Kidney tubule cell (primary cell): ENCODE results near the gene MXRA7.
A peak's percentile ranks its signal among the peaks of the same experiment; 100 is the strongest.
"Not testable (repeated sequence)": the region's sequence is repeated elsewhere in the genome, so short reads cannot be mapped to it uniquely, and the experiment has no call there.

Source experiments
- DNase-seq: peaks from one replicate; pipeline ENCODE4 v3.0.0-alpha.2; 2018; ENCODE audit warnings: low spot score

MXRA7 gene

DNA sequence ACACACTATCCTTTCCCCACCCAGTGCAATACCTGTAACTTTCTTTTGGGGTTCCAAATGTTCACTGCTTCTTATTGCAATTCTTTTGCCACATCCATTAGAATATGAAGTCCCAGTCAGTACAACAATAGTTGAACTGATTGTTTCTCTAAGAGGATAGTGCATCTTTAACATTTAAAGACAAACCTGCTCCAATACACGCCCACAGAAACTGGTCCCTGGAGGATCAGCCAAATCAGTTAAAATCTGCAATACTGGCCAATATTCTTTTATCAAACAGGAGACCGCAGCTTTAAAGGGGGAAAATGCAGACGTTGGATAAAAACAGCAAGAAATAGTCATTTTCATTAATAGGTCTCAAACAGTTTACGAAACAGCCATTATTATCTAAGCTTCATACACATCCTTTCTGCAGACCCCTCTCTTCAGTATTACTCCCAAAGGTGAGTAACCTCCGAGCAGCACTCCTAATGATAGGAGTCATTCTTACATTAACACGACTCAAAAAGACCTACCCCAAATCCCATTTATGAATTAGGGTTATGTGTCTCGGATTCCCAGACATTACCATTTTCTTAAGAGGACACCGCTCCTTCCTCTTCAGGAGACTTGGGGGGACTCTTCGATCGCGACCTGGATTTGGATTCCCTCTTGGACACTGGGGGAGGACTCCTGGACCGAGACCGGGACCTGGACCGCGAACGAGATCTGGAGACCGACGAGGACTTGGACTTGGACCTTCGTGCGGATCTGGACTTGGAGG lies 25.0 kb upstream of the MXRA7 start:
- DNase-seq: peak; percentile 20

DNA sequence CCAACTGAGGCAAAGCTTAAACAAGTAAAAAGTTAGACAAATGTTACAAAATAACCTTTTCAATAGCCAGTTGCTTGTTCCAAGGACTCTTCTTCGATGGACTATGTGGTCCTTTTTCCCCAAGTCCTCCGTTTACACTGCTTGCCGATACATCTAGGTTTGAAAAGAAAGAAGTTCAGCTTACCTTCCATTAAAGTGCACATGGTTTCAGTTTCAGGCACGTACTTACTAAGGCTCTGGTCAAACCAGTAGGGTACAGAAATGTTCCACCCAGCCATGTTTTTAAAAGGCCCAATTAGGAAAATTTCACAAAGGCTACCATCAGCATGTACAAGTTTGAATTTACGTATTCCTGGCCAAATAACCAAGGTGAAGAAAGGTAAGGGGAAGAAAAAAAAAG lies 24.2 kb upstream of the MXRA7 start:
- DNase-seq: peak; percentile 43

DNA sequence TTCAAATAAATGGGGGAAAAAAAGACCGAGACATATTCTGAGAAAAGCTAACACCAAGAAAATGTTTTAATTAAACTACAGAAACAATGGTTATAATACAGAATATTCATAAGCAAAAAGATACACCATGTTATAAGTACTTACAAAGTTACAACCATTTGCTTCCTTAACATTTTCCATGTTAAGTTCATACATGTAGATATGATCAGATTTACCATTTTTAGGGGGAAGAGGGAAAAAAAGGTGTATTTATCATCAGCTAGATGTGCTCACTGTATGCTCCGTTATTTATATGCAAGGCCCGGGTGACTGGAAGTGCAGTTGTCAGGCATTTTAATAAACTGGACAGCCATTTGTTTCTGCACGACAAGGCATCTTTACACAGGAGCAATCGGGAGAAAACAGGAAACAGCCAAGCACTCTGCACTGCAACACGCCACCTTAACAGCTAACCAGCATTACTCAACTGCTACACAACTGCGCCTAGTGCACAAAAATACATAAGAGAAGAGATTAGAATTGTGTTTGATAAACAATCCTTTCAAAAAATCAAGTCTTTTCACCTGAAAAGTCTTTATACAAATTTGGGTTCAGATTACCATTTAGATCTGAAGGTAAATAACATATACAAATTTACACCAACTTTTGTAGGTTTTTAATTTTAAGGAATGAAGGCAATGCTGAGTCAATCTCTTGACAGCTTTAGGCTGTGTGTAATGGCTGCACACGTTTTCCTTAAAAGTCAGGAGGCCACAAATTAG lies 23.5 kb upstream of the MXRA7 start:
- peak; percentile 37 for DNase-seq

GRCh38 chr17:76733618-76733957 lies 22.8 kb upstream of the MXRA7 start:
- no peak for DNase-seq

DNA sequence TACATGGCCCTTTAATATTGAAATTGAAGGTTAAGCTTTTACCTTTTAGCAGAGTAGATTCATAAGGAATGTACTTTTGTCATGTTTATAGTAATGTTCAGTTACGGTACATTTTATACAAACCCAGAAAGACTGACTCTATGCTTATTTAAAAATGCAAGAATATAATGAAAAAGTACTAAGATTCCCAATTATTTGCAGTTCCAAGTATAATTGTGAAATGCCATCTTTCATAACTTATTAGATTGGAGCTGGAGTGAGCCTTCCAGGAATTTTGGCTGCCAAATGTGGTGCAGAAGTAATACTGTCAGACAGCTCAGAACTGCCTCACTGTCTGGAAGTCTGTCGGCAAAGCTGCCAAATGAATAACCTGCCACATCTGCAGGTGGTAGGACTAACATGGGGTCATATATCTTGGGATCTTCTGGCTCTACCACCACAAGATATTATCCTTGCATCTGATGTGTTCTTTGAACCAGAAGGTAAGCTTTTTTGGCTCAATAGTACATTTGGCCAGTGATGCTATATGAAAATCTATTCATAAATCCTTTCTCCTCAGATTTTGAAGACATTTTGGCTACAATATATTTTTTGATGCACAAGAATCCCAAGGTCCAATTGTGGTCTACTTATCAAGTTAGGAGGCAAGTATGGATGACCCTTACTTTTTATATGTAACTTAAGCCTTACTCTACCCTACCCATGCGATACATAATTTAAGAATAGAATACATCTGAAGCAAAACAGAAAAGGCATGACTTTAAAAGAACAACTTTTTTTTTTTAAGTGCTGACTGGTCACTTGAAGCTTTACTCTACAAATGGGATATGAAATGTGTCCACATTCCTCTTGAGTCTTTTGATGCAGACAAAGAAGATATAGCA lies 22.2 kb upstream of the MXRA7 start:
- peak; percentile 19 for DNase-seq

- DNase-seq: not testable (repeated sequence)
These were observed 21.3 kb upstream of the MXRA7 start for GRCh38 chr17:76731800-76732733.

- peak; percentile 72 for DNase-seq
These were observed 17.1 kb upstream of the MXRA7 start for GRCh38 chr17:76727745-76728456.

GRCh38 chr17:76726776-76727718 lies 16.3 kb upstream of the MXRA7 start, which contains the start of gene METTL23:
METTL23 (plus strand) TSS chr17:76726839; CDS start chr17:76729711, 2,872 bp downstream.
- DNase-seq: peak; percentile 80

DNA sequence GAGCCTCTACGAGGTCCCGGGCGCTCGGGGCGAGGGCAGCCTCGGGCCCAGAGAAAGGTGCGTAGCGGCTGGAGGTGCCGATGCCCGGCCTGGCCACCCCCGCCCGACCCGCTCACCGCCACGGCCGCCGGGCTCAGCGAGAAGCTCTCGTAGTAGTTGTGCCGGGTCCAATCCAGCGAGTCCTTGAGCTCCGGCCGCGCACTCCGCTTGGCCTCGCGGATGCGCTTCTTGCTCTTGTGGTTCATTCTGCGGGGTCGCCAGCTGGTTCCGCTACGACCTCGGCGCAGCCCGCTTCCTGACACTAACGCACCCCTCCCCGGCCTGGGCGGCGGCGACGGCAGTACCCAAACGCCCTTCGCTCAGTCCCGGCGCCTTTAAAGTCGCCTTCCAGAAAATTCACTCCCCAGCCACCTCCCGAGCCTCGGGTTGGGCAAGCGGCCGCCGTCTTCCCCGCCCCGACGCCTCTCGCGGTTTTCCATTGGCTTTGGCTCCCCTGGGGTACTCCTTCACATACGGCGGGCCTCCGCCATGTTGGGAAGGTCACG lies 15.5 kb upstream of the MXRA7 start, which contains the start of gene JMJD6:
Gene JMJD6, minus strand, starts transcription at position 376 of the 545 bp plus-strand sequence. Its CDS starts 131 bp downstream, at position 245.
- peak; percentile 99 for DNase-seq

GRCh38 chr17:76725580-76726230 lies 14.9 kb upstream of the MXRA7 start:
- peak; percentile 49 for DNase-seq

DNA sequence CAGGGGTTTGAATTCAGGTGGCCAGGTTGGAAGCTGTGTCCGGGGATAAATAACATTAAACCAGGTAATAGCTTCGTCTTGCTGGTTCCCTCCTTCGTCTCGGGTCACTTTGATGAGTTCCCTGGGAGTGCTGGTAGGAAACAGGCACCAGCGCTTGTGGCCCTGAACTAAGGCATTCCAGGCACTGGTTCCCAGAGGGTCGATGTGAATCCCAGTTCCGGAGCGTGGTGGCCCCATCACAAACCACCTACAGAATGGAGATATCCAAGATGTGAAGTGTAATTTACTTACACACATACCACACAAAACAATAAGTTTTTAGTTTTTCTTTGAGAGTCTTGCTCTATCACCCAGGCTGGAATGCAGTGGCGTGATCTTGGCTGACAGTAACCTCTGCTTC lies 13.0 kb upstream of the MXRA7 start:
- DNase-seq: no peak

- not testable (repeated sequence) for DNase-seq
These were observed 12.2 kb upstream of the MXRA7 start for GRCh38 chr17:76722977-76723376.

GRCh38 chr17:76722279-76722678 lies 11.5 kb upstream of the MXRA7 start:
- DNase-seq: no peak

- DNase-seq: no peak
These were observed 10.7 kb upstream of the MXRA7 start for GRCh38 chr17:76721463-76721862.

DNA sequence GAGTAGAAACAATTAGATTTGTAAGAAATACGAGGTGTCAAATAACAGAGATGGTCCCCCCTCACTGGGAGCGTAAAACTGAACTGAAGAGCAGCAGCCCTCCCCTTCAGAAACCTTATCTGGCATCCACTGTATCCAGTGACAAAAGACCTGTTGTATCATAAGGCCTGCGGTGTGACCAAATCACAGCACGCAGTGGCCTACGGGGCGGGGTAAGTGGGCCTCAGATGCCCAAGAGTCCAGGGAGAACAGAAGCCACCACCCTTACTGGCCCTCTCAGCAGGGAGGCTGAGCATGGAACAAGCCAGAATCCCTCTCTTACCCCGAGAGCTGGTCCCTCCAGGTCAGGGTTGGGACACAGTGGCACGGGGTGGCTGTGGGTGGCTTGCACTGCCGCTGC lies 10.2 kb upstream of the MXRA7 start:
- DNase-seq: no peak

- no peak for DNase-seq
These were observed 9.4 kb upstream of the MXRA7 start for GRCh38 chr17:76720211-76720610.

GRCh38 chr17:76718516-76718915 lies 7.8 kb upstream of the MXRA7 start:
- no peak for DNase-seq

DNA sequence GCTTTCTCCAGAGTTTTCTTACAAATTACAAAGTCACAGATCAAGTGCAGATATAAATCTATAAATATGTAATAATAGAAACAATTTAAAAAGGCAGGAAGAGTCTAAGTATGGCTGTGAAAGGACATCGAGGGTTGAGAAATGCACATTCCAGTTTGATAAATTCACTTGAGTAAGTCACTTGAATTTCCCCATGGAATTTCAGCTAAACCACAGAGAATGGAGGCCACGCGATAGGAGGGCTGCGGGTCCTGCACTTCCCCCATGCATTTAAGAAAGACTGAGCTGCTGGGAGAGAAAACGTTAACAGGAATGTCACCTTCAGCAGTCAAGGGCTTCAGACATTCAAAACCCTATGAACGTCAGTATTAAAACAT lies 6.1 kb upstream of the MXRA7 start:
- peak; percentile 62 for DNase-seq
